WI38 (cell line): Measurements from ENCODE around the gene KLHL25.

ENCODE experiments used
- H3K4me3 ChIP-seq: 2 replicates; pipeline ENCODE4 v1.5.1; 2011; ENCODE audit warnings: low read depth, mild to moderate bottlenecking, control low read depth, low read length
- CTCF ChIP-seq: IDR thresholded peaks from 2 replicates; pipeline ENCODE4 v1.5.1; 2012; ENCODE audit warnings: low read depth, mild to moderate bottlenecking, control low read depth, low read length

KLHL25 gene

GRCh38 chr15:85757939-85758654 is 36.6 kb downstream of the KLHL25 start:
- TF ChIP-seq CTCF: no peak
- H3K4me3 ChIP-seq: no peak overlapping the region

GRCh38 chr15:85757073-85757938 is 37.4 kb downstream of the KLHL25 start:
- H3K4me3 ChIP-seq: no peak overlapping the region
- no peak for TF ChIP-seq CTCF

- H3K4me3 ChIP-seq: no peak overlapping the region
- no peak for TF ChIP-seq CTCF
Measured at GRCh38 chr15:85756411-85757072, 38.2 kb downstream of the KLHL25 start.

GRCh38 chr15:85755942-85756341 is 38.8 kb downstream of the KLHL25 start:
- no peak for TF ChIP-seq CTCF
- no peak overlapping the region for H3K4me3 ChIP-seq

GRCh38 chr15:85755471-85755870 is 39.3 kb downstream of the KLHL25 start:
- no peak for TF ChIP-seq CTCF
- H3K4me3 ChIP-seq: no peak overlapping the region

GRCh38 chr15:85754989-85755388 is 39.7 kb downstream of the KLHL25 start:
- H3K4me3 ChIP-seq: no peak overlapping the region
- no peak for TF ChIP-seq CTCF
